GM12874 (cell line): ENCODE results near the gene TLR5.

Source experiments
- TF ChIP-seq, protein P1 (sequence below): IDR thresholded peaks from 2 replicates; pipeline ENCODE4 v1.5.1; 2011; ENCODE audit warnings: low read depth, mild to moderate bottlenecking, control low read depth, low read length, moderate library complexity; ENCODE audit not compliant: insufficient read depth

TLR5 gene

GRCh38 chr1:223161321-223161720, 18.3 kb upstream of the TLR5 start:
- TF ChIP-seq, protein P1, sequence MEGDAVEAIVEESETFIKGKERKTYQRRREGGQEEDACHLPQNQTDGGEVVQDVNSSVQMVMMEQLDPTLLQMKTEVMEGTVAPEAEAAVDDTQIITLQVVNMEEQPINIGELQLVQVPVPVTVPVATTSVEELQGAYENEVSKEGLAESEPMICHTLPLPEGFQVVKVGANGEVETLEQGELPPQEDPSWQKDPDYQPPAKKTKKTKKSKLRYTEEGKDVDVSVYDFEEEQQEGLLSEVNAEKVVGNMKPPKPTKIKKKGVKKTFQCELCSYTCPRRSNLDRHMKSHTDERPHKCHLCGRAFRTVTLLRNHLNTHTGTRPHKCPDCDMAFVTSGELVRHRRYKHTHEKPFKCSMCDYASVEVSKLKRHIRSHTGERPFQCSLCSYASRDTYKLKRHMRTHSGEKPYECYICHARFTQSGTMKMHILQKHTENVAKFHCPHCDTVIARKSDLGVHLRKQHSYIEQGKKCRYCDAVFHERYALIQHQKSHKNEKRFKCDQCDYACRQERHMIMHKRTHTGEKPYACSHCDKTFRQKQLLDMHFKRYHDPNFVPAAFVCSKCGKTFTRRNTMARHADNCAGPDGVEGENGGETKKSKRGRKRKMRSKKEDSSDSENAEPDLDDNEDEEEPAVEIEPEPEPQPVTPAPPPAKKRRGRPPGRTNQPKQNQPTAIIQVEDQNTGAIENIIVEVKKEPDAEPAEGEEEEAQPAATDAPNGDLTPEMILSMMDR, result peak; percentile 25; the same call in 1 of the 2 replicates

DNA sequence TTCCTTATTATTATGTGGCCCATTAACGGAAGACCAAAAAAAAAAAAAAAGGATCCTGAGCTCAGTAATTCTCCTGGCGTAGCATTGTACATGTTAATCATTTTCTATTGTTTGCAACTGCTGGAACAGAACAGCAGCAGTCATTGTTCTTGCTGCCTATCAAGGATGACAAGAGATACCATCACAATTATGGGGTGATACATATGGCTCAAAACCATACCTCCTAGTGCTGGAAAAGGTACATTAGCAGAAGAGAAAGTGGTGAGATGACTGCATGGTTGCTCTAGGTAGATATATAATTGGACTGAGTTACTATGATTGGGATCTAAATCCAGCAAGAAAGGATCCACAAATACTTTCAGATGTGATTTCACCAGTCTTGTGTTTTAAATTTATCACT, 13.3 kb upstream of the TLR5 start:
- TF ChIP-seq, protein P1, result no peak

DNA sequence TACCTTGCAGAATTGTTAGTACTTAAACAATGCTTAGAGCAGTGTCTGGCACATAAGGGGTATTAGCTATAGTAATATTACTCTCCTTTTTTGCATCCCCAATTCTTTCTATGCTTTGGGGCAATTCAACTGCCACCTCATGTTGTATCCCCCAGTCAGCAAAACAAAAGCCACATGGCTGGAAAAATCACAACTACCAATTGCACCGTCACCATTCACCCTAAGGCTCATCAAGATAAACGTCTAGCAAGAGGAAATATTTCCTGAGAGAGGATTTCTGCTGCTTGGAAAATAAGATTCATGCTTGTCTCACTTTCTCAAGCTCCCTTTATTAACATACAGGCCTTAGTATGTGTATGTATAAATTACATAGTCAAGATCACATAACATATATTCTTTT, 12.1 kb upstream of the TLR5 start:
- TF ChIP-seq, protein P1, result no peak

DNA sequence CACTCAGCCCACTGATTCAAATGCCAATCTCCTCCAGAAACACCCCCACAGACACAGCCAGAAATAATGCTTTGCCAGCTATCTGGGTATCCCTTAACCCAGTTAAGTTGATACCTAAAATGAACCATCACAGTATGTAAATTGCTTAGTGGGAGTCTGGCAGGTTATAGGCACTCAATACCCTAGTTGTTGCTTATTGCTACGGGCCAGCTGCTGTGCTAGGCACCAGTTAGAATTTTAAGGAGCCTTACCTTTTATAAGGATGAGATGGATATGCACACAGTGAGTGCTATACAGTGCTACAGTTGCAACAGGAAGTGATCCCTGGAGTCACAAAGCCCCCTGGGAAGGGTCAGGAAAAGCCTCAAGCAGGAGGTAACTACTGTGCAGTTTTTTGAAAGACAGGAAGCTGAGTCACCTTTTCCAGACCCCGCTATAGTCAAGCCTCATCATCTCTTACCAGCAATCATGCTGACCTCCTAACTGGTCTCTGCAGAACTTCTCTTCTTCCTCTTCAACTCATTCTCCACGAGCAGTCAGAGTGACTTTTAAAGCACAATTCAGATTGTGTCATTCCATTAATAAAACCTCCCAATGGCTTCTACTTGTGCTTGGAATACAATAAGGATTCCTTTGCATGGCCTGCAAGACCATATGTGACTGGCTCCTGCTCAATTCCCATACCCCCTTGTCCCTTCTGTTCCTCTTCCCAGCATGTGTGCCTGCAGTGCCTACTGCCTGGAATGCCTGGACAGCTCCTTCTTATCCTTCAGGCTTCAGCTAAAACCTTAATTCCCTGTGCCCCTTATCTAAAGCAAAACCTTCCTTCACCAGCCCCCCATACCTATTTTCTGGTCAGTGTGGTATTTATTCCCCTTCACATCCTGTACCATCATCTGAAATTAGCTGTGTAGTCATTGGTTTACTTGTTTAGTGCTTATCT, 10.4 kb upstream of the TLR5 start:
- TF ChIP-seq, protein P1, result no peak

DNA sequence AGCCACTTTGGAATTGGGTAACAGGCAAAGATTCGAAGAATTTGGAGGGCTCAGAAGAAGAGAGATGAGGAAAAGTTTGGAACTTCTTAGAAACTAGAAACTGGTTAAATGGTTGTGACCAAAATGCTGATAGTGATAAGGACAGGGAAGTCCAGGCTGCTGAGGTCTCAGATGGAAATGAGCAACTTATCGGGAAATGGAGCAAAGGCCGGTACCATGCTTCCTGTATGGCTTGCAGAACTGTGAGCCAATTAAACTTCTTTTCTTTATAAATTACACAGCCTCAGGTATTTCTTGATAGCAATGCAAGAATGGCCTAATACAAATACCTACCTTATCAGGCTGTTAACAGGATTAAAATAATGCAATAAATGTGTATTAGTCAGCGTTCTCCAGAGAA, 9.4 kb upstream of the TLR5 start:
- TF ChIP-seq, protein P1, result no peak

DNA sequence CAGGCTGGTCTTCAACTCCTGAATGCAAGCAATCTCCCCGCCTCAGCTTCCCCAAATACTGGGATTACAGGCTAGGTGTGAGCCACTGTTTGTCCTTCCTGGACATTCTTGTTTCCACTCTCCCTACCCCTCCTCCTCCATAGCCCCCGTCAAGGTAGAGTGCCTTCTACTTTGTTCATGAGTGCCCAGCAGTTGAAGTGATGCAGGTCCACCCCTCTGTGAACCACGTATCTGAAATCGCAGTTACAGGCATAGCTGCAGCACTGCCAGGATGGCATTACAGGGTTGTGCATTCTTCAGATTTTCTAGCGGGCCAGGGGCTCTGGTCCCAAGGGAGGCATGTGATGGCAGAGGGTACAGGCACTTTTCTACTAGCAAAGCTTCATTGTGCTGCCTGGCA, 7.4 kb upstream of the TLR5 start:
- TF ChIP-seq, protein P1, result no peak

DNA sequence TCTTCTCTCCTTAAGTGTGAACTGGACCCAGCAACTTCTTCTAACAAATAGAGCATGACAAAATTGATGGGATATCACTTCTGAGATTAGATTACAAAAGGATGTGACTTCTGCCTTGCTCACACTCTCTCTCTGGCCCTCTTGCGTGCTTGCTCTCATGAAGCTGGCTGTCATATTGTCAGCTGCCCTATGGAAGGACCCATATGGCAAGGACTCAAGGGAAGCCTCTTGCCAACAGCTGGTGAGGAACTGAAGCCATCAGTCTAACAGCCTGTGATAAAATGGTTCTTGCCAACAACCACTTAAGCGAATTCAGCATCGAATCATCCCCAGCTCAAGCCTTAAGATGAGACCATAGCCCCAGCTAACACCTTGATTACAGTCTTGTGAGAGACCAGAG, 4.8 kb upstream of the TLR5 start:
- TF ChIP-seq, protein P1, result no peak
